AG08396 (cell line): ENCODE measurements around the gene HOOK1.
A peak's percentile ranks its signal among the peaks of the same experiment; 100 is the strongest.
"Not testable (repeated sequence)": the region's sequence is repeated elsewhere in the genome, so short reads cannot be mapped to it uniquely, and the experiment has no call there.

Experiments used
- DNase-seq: peaks from one replicate; pipeline ENCODE4 v3.0.0; 2012; ENCODE audit warnings: low spot score, mixed read lengths

The HOOK1 gene

DNA sequence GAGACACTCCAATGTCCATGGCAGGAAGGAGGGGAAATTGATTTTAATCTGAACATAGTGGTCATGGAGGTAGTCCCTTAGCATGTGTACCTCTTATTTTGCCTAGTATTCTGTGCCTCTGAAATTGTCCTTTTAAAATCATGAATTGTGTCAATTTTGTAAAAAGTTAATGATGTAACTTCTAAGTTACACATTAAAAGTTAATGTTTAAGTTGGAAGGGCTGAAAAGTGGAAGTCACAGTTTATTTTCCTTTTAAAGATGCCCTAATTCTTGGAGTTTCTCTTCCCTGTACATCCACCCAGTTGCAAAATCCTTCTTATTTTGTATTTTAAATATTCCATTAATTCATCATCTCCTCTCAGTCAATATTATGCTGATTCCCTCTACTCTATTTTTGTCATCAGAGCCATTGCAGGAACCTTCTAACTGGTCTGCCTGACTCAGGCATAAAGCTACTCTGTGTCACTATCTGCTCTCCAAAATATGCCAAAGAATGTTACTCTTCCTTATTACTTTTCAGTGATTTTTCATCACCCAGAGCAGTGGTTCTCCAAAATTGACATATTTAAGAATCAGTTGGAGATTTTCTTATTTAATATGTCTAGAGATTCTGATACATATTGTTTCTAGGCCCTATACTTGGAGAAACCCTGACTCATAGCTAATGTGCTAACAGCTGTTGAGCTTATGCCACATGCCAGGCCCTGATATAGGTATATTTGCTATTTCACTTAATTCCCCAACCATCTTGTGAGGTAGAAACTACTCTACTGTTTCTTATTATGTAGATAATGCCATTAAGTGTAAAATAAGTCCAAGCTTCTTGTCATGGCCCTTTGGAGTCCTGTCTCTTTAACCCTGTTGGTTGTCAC lies 5.1 kb downstream of the HOOK1 start:
- no peak for DNase-seq

DNA sequence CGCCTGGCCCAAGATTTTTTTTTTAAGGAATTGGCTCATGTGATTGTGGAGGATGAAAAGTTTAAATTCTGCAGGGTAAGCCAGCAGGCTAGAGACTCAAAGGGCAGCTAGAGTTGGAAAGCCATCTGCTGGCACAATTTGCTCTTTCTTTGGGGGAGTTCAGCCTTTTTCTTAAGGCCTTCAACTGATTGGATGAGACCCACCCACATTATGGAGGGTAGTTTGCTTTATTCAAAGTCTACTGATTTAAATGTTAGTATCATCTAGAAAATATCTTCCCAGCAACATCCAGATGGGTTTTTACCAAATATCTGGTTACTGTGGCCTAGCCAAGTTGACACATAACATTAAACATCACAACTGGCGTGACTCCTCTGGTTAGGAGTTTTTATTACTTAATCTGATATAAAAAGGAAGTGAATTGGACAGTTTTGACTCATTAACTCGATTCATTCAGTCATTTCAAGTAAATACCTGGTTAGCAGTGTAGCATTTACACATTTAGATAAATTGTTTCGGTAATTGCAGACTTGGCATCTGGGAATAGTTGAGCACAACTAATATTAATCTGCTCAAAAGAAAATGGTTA lies 12.4 kb downstream of the HOOK1 start:
- DNase-seq, result no peak

DNA sequence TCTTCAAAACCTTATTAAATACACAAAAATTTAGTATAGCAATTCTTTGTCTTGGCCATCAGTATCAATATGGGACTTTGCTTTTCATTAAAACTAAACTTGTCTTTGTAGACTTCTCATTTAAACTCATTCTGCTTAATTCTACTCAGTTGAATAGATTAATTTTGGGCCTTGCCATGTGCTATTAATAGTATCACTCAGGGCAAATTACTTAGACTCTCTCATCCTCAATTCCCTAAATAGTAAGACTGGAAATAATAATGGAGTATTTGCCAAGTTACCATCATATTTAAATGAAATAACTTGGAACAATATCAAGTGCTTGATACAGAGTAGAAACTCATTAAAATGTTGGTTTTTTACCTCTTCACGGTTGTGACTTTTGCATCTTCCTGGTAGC lies 13.4 kb downstream of the HOOK1 start:
- DNase-seq, result no peak

DNA sequence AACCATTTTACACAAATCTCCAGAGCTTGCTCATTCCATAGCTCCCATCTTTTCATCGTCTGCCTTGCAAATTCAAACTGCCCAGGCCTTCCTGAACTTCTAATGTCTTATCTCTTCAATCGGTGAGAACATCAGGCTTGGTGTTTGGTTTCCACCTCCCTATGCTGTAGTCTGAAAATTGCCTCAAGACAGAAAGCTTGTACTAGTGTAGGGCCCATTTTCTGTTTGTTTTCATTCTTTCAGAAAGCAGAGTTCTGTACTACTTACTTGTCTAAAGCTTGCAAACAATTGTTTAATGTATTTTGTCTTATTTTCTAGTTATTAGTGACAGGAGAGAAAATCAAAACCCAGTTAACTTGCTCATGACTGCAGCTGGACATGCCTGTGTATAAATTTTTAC lies 16.8 kb downstream of the HOOK1 start:
- no peak for DNase-seq

DNA sequence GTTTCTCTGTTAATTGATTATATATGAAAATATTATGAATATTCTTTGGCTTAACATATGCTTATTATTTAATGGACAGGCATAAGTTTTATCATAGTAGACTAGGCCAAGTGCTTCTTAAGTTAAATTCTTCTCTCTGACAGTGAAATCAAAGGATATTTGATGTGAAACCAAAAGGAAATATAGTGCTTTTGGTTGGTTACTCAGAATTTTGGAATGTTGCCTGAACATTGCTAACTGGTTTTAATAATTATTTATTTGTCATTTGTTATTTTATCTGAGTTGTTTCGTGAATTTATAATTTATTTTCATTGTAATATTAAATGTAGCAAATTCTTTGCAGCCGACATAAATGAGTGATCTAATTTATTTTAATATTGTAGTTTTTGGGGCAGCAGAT lies 18.3 kb downstream of the HOOK1 start:
- no peak for DNase-seq

DNA sequence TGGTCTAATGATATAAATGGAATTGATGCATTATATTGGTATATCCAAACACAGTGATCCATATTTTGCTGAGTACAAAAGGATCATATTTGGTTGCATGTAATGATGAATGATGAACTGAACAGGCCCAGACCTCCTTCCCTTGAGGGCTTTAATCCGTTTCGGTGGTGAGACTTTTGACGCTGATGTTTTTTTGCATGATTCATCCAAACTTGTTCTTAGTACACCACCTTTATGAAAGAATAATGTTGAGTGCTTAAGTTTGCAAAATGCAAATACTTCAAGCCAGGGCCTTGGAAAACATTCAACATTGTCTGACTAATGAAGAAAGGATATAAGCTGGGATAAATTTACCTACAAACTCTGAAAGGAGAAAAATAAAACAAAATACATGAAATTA lies 19.2 kb downstream of the HOOK1 start:
- no peak for DNase-seq

DNA sequence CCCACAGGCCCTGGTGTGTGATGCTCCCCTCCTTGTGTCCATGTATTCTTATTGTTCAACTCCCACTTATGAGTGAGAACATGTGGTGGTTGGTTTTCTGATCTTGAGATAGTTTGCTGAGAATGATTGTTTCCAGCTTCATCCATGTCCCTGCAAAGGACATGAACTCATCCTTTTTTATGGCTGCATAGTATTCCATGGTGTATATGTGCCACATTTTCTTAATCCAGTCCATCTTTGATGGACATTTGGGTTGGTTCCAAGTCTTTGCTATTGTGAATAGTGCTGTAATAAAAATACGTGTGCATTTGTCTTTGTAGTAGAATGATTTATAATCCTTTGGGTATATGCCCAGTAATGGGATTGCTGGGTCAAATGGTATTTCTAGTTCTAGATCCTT lies 23.1 kb downstream of the HOOK1 start:
- DNase-seq, result not testable (repeated sequence)

DNA sequence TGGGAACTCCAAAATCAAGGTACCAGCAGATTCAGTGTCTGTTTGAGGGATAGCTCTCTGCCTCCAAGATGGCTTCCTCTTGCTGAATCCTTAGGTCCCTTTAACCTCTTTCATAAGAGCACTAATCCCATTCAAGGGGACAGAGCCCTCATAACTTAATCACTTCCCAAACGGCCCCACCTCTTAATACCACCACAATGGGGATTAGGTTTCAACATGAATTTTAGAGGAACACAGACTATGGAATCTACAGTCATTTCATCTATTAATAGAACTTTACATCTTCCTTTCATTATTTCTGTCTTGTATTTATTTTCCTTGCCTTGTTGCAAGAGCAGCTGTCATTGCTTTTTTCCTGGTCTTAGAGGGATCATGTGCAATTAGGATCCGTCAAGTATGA lies 30.3 kb downstream of the HOOK1 start:
- no peak for DNase-seq

DNA sequence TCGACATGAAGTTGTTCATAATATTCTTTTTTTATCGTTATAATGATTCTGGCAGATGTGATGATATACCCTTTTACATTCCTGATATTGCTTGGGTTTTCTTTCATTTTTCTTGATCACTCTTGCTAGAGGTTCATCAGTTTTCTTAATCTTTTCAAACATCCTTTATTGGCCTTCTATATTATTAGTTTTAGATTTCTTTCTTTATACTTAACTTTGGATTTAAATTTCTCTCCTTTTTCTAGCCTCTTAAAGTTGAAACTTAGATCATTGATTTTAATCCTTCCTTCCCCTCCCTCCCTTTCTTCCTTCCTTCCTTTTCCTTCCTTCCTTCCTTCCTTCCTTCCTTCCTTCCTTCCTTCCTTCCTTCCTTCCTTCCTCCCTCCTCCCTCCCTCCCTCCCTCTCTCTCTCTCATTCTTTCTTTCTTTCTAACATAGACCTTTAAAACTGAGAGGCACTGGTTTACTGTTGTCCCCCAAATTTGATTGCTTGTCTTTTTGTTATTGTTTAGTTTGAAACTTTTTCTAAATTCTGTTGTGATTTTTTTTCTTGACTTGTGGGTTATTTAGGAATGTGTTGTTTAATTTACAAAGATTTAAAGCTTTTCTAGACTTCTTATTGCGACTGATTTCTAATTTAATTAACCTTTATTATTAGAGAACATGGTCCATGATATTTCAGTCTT lies 31.6 kb downstream of the HOOK1 start:
- DNase-seq, result no peak

DNA sequence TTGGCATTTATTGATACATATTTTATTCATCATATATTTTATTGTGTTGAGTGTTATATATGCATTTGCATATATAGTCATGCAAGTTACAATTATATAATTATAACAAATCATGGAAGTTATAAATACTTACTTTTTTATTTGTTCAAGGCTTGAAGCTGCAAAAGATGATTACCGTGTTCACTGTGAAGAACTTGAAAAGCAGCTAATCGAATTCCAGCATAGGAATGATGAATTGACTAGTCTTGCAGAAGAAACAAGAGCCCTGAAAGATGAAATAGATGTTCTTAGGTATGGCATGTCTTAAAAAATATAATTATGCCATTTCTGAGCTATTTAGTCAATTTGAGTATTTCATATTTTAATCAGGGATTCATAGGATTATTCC lies 32.1 kb downstream of the HOOK1 start:
- DNase-seq, result no peak

DNA sequence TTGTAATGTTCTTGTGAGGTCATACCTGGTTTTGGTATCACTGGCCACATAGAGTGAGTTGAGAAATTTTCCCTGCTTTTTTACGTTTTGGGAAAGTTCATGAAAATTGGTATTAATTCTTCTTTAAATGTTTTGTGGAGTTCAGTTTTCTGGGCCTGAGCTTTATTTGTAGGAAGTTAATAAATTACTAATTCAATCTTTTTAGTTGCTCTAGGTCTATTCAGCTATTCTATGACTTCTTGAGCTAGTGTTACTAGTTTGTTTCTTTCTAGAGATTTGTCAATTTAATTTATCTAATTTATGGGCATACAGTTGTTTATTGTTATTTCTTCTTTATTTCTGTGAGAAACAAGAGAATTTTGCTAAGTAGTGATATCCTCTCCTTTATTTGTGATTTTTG lies 37.4 kb downstream of the HOOK1 start:
- no peak for DNase-seq

DNA sequence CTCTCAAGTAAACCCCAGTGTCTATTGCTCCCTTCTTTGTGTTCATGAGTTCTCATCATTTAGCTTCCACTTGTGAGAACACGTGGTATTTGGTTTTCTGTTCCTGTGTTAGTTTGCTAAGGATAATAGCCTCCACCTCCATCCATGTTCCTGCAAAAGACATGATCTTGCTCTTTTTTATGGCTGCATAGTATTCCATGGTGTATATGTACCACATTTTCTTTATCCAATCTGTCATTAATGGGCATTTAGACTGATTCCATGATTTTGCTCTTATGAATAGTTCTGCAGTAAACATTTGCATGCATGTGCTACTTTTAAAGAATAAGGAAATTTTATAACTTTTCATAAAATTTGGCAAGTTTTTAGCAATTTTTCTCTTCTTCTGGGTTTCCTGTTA lies 40.5 kb downstream of the HOOK1 start:
- not testable (repeated sequence) for DNase-seq

DNA sequence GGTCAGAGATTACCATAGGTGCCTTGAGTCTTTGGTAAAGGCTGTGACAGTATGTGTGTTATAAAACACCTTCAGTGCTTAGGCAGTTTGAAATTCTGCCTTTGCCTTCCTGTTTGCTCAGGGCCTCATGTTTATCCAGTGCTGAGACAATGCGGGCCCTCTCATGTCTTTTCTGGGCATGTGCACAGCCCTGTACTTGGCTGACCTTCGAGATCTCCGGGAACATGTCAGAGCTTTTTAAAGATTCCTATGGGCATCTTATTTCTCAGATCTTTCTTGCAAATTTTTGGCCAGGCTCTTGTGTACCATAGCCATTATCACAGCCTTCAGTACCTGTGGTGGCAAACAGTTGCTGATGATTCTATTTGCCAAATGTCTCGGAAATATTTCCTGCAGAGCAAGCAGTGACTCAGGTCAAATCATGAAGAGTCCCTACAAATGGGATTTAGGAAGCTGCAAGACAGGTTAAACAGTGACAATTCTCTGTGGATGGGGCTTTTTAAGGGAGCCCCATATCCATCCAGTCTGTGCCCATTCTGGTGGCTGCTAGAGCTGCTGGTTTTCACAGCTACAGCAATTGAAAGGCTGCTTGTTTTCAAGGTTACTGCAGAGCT lies 42.1 kb downstream of the HOOK1 start:
- DNase-seq, result no peak

DNA sequence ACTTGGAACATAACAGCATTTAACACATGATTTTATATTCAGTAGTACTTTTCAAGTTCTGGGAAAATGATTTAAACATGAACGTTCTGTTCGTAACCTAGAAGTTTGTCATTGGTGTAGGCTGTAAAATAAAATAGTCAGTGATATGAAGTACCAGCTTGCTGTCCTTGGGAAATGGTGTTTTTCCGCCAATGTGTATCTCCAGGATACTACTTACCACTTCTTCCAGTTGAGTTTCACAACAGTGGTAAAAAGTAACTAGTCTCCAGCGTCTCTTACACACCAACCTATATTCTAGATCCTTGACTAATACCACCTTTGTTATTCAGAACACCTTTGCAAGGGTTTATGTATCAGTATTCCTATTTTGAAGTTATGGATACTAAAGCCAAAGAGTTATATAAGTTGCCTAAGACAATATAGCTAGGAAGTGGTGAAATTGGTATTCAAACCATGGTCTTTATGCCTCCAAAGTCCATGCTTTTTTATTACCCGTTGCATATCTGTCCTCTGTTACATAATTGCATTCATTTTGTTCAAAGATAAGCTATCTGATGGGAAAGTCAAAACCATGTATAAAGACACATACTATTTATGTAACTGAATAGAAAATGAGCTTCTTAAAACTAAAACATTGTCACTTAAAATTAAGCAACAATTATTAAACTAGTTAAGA lies 43.1 kb downstream of the HOOK1 start:
- no peak for DNase-seq

DNA sequence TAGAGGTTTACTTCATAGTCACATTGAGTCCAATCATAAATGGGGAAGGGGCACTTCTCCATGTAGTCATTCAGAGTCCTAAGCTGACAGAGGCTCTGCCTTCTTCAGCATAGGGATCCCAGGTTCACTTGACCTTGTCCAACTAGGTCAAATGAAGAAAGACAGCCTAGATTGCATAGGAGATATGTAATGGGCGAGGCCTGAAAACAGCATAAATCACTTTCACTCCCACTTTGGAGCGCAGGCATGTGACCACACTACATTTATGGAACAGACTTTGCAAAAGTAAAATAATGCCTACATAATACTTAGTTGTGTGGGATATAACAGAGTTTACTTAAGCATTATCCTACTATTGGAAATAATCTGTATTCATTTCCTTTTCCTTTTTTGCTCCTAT lies 51.7 kb downstream of the HOOK1 start:
- DNase-seq, result no peak

DNA sequence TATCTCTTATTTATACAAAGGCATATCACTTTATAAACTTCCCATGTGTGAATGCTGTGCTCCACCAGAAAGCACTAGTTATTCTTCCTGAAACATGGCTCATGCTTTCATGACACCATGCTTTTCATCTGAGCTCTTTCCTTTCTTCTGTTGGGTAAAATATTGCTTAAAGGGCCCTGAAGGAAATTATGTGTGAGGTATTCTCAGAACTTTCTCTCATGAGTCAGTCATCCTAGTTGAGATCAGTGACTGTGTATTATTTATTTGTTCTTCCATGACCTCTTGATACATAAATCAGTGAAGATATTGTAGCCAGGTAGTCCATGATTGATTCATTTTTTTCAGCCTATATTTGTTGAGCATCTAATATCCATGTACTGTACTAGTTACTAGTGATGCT lies 57.0 kb downstream of the HOOK1 start:
- DNase-seq, result no peak

DNA sequence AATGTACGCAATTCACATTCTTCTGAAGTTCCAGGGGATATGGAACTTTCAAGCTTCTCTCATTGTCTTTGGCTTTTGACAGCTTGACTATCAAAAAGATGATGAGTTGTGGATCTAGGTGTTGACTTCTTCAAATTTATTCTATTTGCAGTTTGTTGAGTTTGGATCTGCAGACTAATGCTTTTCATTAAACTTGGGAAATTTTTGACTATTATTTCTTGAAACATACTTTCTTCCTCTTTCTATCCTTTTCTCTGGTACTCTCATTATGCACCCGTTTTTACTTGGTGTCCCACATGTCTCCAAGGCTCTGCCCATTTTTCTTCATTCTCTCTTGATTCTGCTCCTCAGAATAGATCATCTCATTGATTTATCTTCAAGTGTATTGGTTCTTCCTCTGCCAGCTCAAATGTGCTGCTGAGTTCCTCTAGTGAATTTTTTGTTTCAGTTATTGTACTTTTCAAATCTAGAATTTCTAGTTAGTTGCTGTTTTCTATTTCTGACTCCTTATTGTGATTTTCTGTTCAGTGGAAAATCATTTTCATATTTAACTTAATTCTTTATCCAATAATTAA lies 62.4 kb downstream of the HOOK1 start:
- no peak for DNase-seq

DNA sequence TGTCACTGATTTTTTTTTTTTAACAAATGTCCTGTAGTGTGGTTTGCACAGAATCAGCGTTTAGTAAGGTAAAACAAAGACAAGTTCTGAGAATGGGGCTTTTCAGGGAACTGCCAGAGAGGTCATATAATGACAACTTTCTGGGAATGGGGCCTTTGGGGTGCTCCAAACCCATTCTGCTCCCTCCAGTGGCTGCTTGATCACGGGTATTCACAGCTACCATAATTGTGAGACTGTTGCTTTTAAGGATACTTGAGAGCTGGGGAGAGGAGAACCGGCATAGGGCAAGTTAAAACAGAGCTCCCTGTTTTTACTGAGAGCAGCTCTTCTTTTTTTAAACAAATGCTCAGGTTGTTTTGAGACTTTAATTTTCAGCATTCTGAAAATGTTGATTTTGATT lies 63.6 kb downstream of the HOOK1 start:
- no peak for DNase-seq

DNA sequence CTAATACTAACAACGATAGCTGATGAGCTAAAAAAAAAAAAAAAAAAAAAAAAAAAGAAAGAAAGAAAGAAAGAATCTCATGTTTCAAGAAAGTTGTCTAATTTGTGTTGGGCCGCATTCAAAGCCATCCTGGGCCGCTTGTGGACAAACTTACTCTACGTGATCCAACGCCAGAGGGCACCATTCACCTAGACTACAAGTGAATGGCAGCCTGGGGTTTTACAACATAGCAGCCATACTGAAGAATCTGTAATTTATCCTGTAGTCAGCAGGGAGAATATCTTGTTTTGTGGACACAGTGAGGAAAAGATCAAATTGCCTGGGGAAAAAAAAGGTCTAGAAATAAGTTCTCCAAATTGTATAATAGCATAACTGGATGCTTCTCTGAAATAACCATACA lies 64.8 kb downstream of the HOOK1 start:
- DNase-seq, result peak; percentile 56

DNA sequence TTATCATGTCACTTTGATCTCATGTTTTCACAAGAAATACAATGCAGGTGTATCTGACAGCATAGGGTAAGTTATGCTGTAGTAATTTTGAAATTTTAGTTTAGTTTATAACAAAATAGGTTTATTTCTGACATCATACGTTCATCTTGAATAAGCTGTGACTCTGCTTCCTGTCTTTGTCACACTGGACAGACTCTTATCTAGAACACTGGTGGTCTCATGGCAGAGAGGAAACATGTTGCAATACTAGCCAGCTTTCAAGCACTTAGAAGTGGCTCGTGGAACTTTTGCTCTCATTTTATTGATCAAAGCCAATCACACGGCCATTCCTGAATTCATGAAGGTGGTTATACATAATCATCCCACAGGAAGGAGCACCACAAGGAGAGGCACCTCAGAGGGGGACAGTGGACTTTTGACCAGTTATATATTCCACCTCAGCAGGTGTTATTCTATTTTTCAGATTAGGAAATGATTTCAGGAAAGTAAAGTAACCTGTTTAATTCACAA lies 65.3 kb downstream of the HOOK1 start:
- no peak for DNase-seq

DNA sequence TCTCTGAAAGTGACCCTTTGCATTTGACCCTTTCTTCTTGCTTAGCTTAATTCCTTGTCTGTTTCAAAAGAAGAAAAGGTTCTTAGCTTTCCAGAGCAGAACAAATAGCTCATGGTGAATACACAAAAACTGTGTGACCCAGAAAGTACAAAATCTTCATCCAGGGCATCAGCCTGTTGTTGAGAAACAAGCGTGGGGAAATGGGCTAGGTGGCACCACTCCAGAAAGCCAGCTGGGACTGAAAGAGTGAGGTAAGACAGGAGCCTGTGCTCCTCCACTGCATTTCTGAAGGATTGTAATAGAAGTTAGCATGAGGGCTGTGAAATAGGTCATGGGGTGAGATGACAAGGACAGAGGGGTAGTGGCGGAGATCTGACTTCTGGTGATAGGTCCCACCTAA lies 66.0 kb downstream of the HOOK1 start:
- no peak for DNase-seq
